DND-41 (cell line): ENCODE measurements around the gene ZNF488.

ENCODE experiments used
- ATAC-seq: fragments of 200-7000 bp; cut with Tn5 transposase; 3 replicates; pipeline ENCODE4 v1.9.1; 2021; ENCODE audit warnings: low read depth; ENCODE audit not compliant: insufficient read depth
- DNase-seq: peaks from one replicate; pipeline ENCODE4 v3.0.0-alpha.2; 2020
- H2AFZ ChIP-seq: 2 replicates; pipeline ENCODE4 v1.6.0; 2012; ENCODE audit warnings: low read depth, low read length
- H3K27ac ChIP-seq: 2 replicates; pipeline ENCODE4 v1.5.1; 2012; ENCODE audit warnings: low read length, inconsistent platforms
- H3K27me3 ChIP-seq: fragments of 200-600 bp; sonication (generic); 2 replicates; pipeline ENCODE4 v1.6.0; 2012; ENCODE audit warnings: low read length, mild to moderate bottlenecking, inconsistent platforms; ENCODE audit not compliant: insufficient read depth, poor library complexity
- H3K36me3 ChIP-seq: 2 replicates; pipeline ENCODE4 v1.5.1; 2012; ENCODE audit warnings: low read length, inconsistent platforms; ENCODE audit not compliant: insufficient read depth
- H3K4me1 ChIP-seq: 2 replicates; pipeline ENCODE4 v1.5.1; 2012; ENCODE audit warnings: mild to moderate bottlenecking, low read length; ENCODE audit not compliant: insufficient read depth
- H3K4me2 ChIP-seq: 2 replicates; pipeline ENCODE4 v1.6.0; 2012; ENCODE audit warnings: mild to moderate bottlenecking, moderate library complexity, low read length, inconsistent platforms; ENCODE audit not compliant: insufficient read depth
- H3K4me3 ChIP-seq, 2 experiments: fragments of 200-600 bp in 1 of 2; shearing (Covaris generic) in 1 of 2; 2 replicates each; pipeline ENCODE4 v1.5.1; 2012 to 2016; ENCODE audit warnings: inconsistent platforms in 2 of 2, low read length in 2 of 2, mild to moderate bottlenecking in 2 of 2, low read depth in 1 of 2, moderate library complexity in 1 of 2
- H3K79me2 ChIP-seq: 2 replicates; pipeline ENCODE4 v1.6.0; 2012; ENCODE audit warnings: low read length, inconsistent platforms; ENCODE audit not compliant: insufficient read depth
- H3K9ac ChIP-seq: 2 replicates; pipeline ENCODE4 v1.6.0; 2012; ENCODE audit warnings: low read depth, mild to moderate bottlenecking, inconsistent platforms, low read length, moderate library complexity
- H3K9me3 ChIP-seq: 2 replicates; pipeline ENCODE4 v1.5.1; 2012; ENCODE audit warnings: low read length, moderate library complexity, mild to moderate bottlenecking, inconsistent platforms; ENCODE audit not compliant: insufficient read depth, severe bottlenecking
- H4K20me1 ChIP-seq: 2 replicates; pipeline ENCODE4 v1.6.0; 2012; ENCODE audit warnings: low read length; ENCODE audit not compliant: insufficient read depth
- CTCF ChIP-seq: IDR thresholded peaks from 2 replicates; pipeline ENCODE4 v1.5.1; 2012; ENCODE audit warnings: borderline replicate concordance, low read length, moderate library complexity, mild to moderate bottlenecking; ENCODE audit not compliant: poor library complexity, severe bottlenecking; ENCODE audit errors: extremely low read depth
- EZH2 ChIP-seq: IDR thresholded peaks from 3 replicates; pipeline ENCODE4 v1.6.1; 2012; ENCODE audit warnings: borderline replicate concordance, low read depth, mild to moderate bottlenecking, moderate library complexity, low read length, inconsistent platforms; ENCODE audit not compliant: severe bottlenecking

The ZNF488 gene

GRCh38 chr10:47332371-47332770, 51.7 kb downstream of the ZNF488 start:
- Histone ChIP-seq H3K36me3 (no peaks in the 10 kb centered on the region), H3K9ac (no peak overlapping the region), H3K4me1 (no peaks in the 10 kb centered on the region), H3K79me2 (no peaks in the 10 kb centered on the region), H4K20me1 (peaks cover 5% of the 10 kb centered on the region; the same call in 1 of the 2 replicates), H3K27me3 (peaks cover 12% of the 10 kb centered on the region), H3K4me3 (no peak overlapping the region), H3K4me2 (no peak overlapping the region), H2AFZ (no peak overlapping the region), H3K27ac (no peak overlapping the region), H3K9me3 (no peaks in the 10 kb centered on the region)
- no peak for ATAC-seq
- DNase-seq: no peak
- TF ChIP-seq EZH2 (no peak), CTCF (no peak)

DNA sequence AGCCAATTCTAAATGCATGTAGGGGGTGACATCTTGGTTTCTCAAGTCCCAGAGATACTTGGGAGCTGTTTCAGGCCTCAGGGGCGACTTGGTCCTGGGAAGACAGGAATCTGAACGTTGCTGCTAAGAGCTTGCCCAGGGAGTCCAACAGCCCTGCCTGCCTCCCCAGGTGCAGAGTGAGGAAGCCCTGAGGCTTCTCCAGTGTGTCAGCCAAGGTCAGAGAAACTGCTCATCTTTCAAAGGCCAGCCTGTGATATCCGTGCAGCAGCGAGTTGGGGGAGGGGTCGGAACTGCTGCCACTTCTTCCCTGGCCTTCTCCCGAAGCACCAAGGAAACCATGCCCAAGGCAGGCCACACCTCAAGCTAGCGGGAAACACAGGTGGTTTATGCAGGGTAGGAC, 52.1 kb downstream of the ZNF488 start:
- H3K9ac ChIP-seq: no peak overlapping the region
- ATAC-seq: no peak
- H3K4me3 ChIP-seq: no peak overlapping the region
- H2AFZ ChIP-seq: no peak overlapping the region
- H3K4me2 ChIP-seq: no peak overlapping the region
- H3K79me2 ChIP-seq: no peaks in the 10 kb centered on the region
- TF ChIP-seq EZH2 (no peak), CTCF (no peak)
- H3K27me3 ChIP-seq: peaks cover 12% of the 10 kb centered on the region
- H3K36me3 ChIP-seq: no peaks in the 10 kb centered on the region
- H3K9me3 ChIP-seq: no peaks in the 10 kb centered on the region
- no peak overlapping the region for H3K27ac ChIP-seq
- H3K4me1 ChIP-seq: no peaks in the 10 kb centered on the region
- peaks cover 5% of the 10 kb centered on the region; the same call in 1 of the 2 replicates for H4K20me1 ChIP-seq
- no peak for DNase-seq

GRCh38 chr10:47331491-47331890, 52.6 kb downstream of the ZNF488 start:
- Histone ChIP-seq H3K27ac (no peak overlapping the region), H3K79me2 (no peaks in the 10 kb centered on the region), H4K20me1 (peaks cover 5% of the 10 kb centered on the region; the same call in 1 of the 2 replicates), H3K9ac (no peak overlapping the region), H3K4me2 (no peak overlapping the region), H3K27me3 (peaks cover 12% of the 10 kb centered on the region), H3K9me3 (no peaks in the 10 kb centered on the region), H3K4me3 (no peak overlapping the region), H2AFZ (no peak overlapping the region), H3K36me3 (no peaks in the 10 kb centered on the region), H3K4me1 (no peaks in the 10 kb centered on the region)
- TF ChIP-seq CTCF (no peak), EZH2 (no peak)
- no peak for DNase-seq
- ATAC-seq: no peak

- Histone ChIP-seq H3K4me1 (no peaks in the 10 kb centered on the region), H3K9ac (no peak overlapping the region), H3K36me3 (no peaks in the 10 kb centered on the region), H3K4me3 (no peak overlapping the region), H3K79me2 (no peaks in the 10 kb centered on the region), H2AFZ (no peak overlapping the region), H3K4me2 (no peak overlapping the region), H4K20me1 (peaks cover 2% of the 10 kb centered on the region; the same call in 1 of the 2 replicates), H3K9me3 (no peaks in the 10 kb centered on the region), H3K27me3 (peaks cover 7% of the 10 kb centered on the region), H3K27ac (no peak overlapping the region)
- DNase-seq: no peak
- ATAC-seq: no peak
- TF ChIP-seq CTCF: no peak
- TF ChIP-seq EZH2: no peak
Measured at GRCh38 chr10:47330804-47331203, 53.3 kb downstream of the ZNF488 start.
